GM23338 (cell line): ENCODE results near the gene PSMA7. TPM values are rescaled to one million over a fixed set of nuclear protein-coding genes. Genes with fewer than 3 reads are reported as not detected.

Experiments
- ATAC-seq: fragments of 200-7000 bp; cut with Tn5 transposase; 3 replicates; pipeline ENCODE4 v1.9.1; 2020
- DNase-seq: peaks from one replicate; pipeline ENCODE4 v3.0.0-alpha.2; 2015; ENCODE audit warnings: low spot score
- H2AFZ ChIP-seq: fragments of 200-600 bp; sonication (generic); 2 replicates; pipeline ENCODE4 v1.8.0; 2016; ENCODE audit warnings: antibody characterized with exemption, mild to moderate bottlenecking, moderate library complexity
- H3F3A ChIP-seq: fragments of 200-600 bp; sonication (generic); replicated peaks from 2 replicates; pipeline ENCODE4 v1.8.0; 2017; ENCODE audit warnings: antibody characterized with exemption, mixed run types, low read depth
- H3K27ac ChIP-seq: fragments of 200-600 bp; sonication (generic); 2 replicates; pipeline ENCODE4 v1.6.1; 2016; ENCODE audit warnings: low read depth
- H3K27me3 ChIP-seq: fragments of 200-600 bp; sonication (generic); 2 replicates; pipeline ENCODE4 v1.8.0; 2016; ENCODE audit warnings: mild to moderate bottlenecking, mixed run types, moderate library complexity; ENCODE audit not compliant: insufficient read depth
- H3K36me3 ChIP-seq: fragments of 200-600 bp; sonication (generic); 2 replicates; pipeline ENCODE4 v1.8.0; 2016; ENCODE audit warnings: mild to moderate bottlenecking; ENCODE audit not compliant: insufficient read depth
- H3K4me1 ChIP-seq: fragments of 200-600 bp; sonication (generic); 2 replicates; pipeline ENCODE4 v1.8.0; 2016; ENCODE audit warnings: mild to moderate bottlenecking, moderate library complexity; ENCODE audit not compliant: insufficient read depth
- H3K4me2 ChIP-seq: fragments of 200-600 bp; sonication (generic); 2 replicates; pipeline ENCODE4 v1.7.1; 2017; ENCODE audit warnings: mixed run types
- H3K4me3 ChIP-seq: fragments of 200-600 bp; sonication (generic); 2 replicates; pipeline ENCODE4 v1.6.1; 2016; ENCODE audit warnings: mixed run types
- H3K79me2 ChIP-seq: fragments of 200-600 bp; sonication (generic); replicated peaks from 2 replicates; pipeline ENCODE4 v1.8.0; 2017; ENCODE audit warnings: mild to moderate bottlenecking; ENCODE audit not compliant: insufficient read depth
- H3K9me2 ChIP-seq: fragments of 200-600 bp; sonication (generic); 2 replicates; pipeline ENCODE4 v1.8.0; 2017; ENCODE audit not compliant: insufficient read depth
- H4K20me1 ChIP-seq: fragments of 200-600 bp; sonication (generic); replicated peaks from 2 replicates; pipeline ENCODE4 v1.8.0; 2017; ENCODE audit warnings: mild to moderate bottlenecking; ENCODE audit not compliant: insufficient read depth
- H3K27ac Mint-ChIP-seq: 2 replicates; pipeline ENCODE4 v1.8.0; 2020; ENCODE audit warnings: inconsistent platforms, mild to moderate bottlenecking, moderate library complexity, mixed read lengths
- H3K27me3 Mint-ChIP-seq: 3 replicates; pipeline ENCODE4 v1.8.0; 2022; ENCODE audit warnings: low read depth, mild to moderate bottlenecking, moderate library complexity, mixed read lengths, inconsistent platforms; ENCODE audit not compliant: insufficient read depth, poor library complexity
- H3K36me3 Mint-ChIP-seq: 3 replicates; pipeline ENCODE4 v1.8.0; 2021; ENCODE audit warnings: low read depth, mild to moderate bottlenecking, inconsistent platforms, moderate library complexity, mixed read lengths
- H3K4me1 Mint-ChIP-seq: 3 replicates; pipeline ENCODE4 v1.8.0; 2020; ENCODE audit warnings: mild to moderate bottlenecking, inconsistent platforms, mixed read lengths
- H3K4me3 Mint-ChIP-seq: 3 replicates; pipeline ENCODE4 v1.8.0; 2021; ENCODE audit warnings: moderate library complexity, mild to moderate bottlenecking, inconsistent platforms, mixed read lengths
- H3K9me3 Mint-ChIP-seq: 3 replicates; pipeline ENCODE4 v1.8.0; 2020; ENCODE audit warnings: moderate library complexity, mild to moderate bottlenecking, inconsistent platforms, mixed read lengths
- CREB1 ChIP-seq: fragments of 250-450 bp; sonication (Bioruptor Pico); IDR thresholded peaks from 2 replicates; pipeline ENCODE4 v1.5.0; 2020; ENCODE audit warnings: low read depth, mild to moderate bottlenecking, moderate library complexity
- CTCF ChIP-seq, 2 experiments: fragments of 200-600 bp in 1 of 2; sonication (generic) in 1 of 2; conservative IDR thresholded peaks; 2 replicates each; pipeline versions ENCODE4 v1.5.1 to v1.6.1; 2016 to 2017; ENCODE audit warnings: antibody characterized with exemption in 2 of 2, low read depth in 2 of 2, mild to moderate bottlenecking in 2 of 2, moderate library complexity in 1 of 2
- EZH2 ChIP-seq: fragments of 200-600 bp; sonication (generic); IDR thresholded peaks from one replicate; pipeline ENCODE4 v1.8.0; 2017; ENCODE audit warnings: antibody characterized with exemption, mild to moderate bottlenecking, low read depth; ENCODE audit not compliant: unreplicated experiment
- EZH2phosphoT487 ChIP-seq: fragments of 200-600 bp; sonication (generic); IDR thresholded peaks from one replicate; pipeline ENCODE4 v1.8.1; 2018; ENCODE audit warnings: antibody characterized with exemption; ENCODE audit not compliant: unreplicated experiment
- JUNB ChIP-seq: IDR thresholded peaks from one replicate; pipeline ENCODE4 v1.6.1; 2016; ENCODE audit warnings: antibody characterized with exemption; ENCODE audit not compliant: unreplicated experiment
- NANOG ChIP-seq: IDR thresholded peaks from 2 replicates; pipeline ENCODE4 v1.6.1; 2016; ENCODE audit warnings: antibody characterized with exemption, borderline replicate concordance
- REST ChIP-seq: IDR thresholded peaks from one replicate; pipeline ENCODE4 v1.6.1; 2018; ENCODE audit warnings: antibody characterized with exemption; ENCODE audit not compliant: unreplicated experiment
- STAT1 ChIP-seq: IDR thresholded peaks from one replicate; pipeline ENCODE4 v1.6.1; 2016; ENCODE audit warnings: antibody characterized with exemption; ENCODE audit not compliant: unreplicated experiment
- ZNF114 ChIP-seq: fragments of 250-450 bp; sonication (Bioruptor Pico); IDR thresholded peaks from 2 replicates; pipeline ENCODE4 v1.5.0; 2020; ENCODE audit warnings: mild to moderate bottlenecking, moderate library complexity
- ZNF462 ChIP-seq: fragments of 250-450 bp; sonication (Bioruptor Pico); IDR thresholded peaks from 2 replicates; pipeline ENCODE4 v1.5.0; 2020; ENCODE audit warnings: mild to moderate bottlenecking, moderate library complexity
- polyA plus RNA-seq: library from polyadenylated mRNA; unstranded; fragments of >200 nt; fragmentation: Nextera tagmentation; extraction: Ambion mirVana; gene quantifications from 2 replicates; pipeline ENCODE4 v1.2.1, GENCODE V29; 2016
- total RNA-seq: library from RNA; depleted of rRNA; stranded (reverse); fragments of >200 nt; shearing (Covaris generic); gene quantifications from 2 replicates; pipeline ENCODE4 v1.2.3, GENCODE V29; 2014
- TF ChIP-seq, protein P1 (sequence below): IDR thresholded peaks from 2 replicates; pipeline ENCODE4 v1.6.1; 2016; ENCODE audit warnings: antibody characterized with exemption

PSMA7 gene
- total and polyA plus RNA-seq, 2 experiments from 2014 or later = 357 to 628 TPM

DNA sequence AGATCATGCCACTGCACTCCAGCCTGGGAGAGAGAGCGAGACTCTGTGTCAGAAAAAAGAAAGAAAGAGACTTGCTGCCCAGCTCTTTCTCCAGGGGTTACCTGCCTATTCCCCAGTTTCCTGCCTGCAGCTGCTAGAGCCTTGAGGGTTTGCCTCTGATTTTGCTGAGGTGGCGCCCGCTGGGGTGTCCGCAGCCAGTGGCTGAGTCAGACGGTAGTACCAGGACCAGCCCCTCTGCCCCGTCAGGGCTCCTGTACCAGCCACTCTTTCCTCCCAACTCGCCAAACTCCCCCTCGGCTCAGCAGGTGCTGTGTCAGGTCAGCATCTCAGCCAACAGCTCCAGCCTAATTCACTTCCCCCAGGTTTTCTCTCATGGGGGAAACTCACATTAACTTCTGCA lies 28.3 kb downstream of the PSMA7 start:
- Histone ChIP-seq H2AFZ (peak overlapping the region; percentile 85), H3K9me2 (no peaks in the 10 kb centered on the region), H3K36me3 (no peaks in the 10 kb centered on the region), H3K4me2 (no peak overlapping the region), H3K4me1 (no peaks in the 10 kb centered on the region; the same call in 1 of the 2 replicates), H3F3A (no peaks in the 10 kb centered on the region), H3K79me2 (no peaks in the 10 kb centered on the region), H3K27me3 (no peaks in the 10 kb centered on the region), H3K27ac (no peak overlapping the region), H3K4me3 (no peak overlapping the region), H4K20me1 (no peaks in the 10 kb centered on the region)
- Mint-ChIP-seq H3K4me1 (peaks cover 15% of the 10 kb centered on the region; the same call in 2 of the 3 replicates), H3K27me3 (peaks cover 6% of the 10 kb centered on the region), H3K27ac (no peak overlapping the region), H3K4me3 (peak overlapping the region; percentile 16; the same call in 1 of the 3 replicates), H3K9me3 (peaks cover 20% of the 10 kb centered on the region), H3K36me3 (peaks cover 5% of the 10 kb centered on the region; the same call in 1 of the 3 replicates)
- ATAC-seq (peak; percentile 82), DNase-seq (peak; percentile 55)
- TF ChIP-seq REST (no peak), NANOG (no peak), EZH2phosphoT487 (no peak), JUNB (no peak), EZH2 (no peak), CREB1 (CRISPR knock-in tag) (no peak), CTCF (conservative IDR thresholded peaks at IDR 0.05; ENCODE audit: low read depth in 2 of 2) (no peak), ZNF114 (CRISPR knock-in tag) (no peak), ZNF462 (CRISPR knock-in tag) (no peak), STAT1 (no peak)
- TF ChIP-seq, protein P1, sequence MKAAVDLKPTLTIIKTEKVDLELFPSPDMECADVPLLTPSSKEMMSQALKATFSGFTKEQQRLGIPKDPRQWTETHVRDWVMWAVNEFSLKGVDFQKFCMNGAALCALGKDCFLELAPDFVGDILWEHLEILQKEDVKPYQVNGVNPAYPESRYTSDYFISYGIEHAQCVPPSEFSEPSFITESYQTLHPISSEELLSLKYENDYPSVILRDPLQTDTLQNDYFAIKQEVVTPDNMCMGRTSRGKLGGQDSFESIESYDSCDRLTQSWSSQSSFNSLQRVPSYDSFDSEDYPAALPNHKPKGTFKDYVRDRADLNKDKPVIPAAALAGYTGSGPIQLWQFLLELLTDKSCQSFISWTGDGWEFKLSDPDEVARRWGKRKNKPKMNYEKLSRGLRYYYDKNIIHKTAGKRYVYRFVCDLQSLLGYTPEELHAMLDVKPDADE = no peak
